Islet precursor cell (in vitro differentiated cells): ENCODE results near the gene UBTD1.
A peak's percentile ranks its signal among the peaks of the same experiment; 100 is the strongest.

Experiments used
- DNase-seq: peaks from one replicate; pipeline ENCODE4 v3.0.0-alpha.2; 2018

Gene UBTD1

DNA sequence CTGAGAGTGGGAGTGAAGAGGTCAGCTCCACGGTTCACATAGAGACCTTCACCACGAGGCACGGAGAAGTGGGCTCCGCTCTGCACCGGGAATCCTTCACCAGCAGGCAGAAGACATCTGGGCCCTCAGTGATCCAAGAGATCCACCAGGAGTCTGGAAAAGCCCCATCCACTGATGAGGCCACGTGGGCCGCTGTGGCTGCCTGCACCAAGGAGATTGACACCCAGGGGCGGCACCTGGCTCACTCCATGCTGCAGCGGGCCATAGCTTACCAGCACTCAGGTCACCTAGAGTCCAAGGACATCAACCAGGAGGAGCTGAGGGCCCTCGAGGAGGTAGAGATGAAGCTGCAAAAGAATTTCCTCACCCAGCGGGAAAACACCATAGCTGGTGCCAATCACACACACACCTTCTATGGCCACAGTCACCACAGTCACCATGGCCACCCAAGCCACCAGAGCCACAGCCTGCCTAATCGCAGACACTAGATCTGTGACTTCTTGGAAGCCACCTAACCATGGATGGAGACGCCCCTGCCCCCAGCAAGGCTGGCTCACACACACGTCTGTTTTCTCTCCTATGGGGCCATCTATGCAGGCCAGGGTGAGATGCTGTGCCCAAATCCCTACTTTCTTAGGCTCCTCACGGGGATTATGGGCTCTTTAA lies 91.5 kb downstream of the UBTD1 start:
- no peak for DNase-seq

DNA sequence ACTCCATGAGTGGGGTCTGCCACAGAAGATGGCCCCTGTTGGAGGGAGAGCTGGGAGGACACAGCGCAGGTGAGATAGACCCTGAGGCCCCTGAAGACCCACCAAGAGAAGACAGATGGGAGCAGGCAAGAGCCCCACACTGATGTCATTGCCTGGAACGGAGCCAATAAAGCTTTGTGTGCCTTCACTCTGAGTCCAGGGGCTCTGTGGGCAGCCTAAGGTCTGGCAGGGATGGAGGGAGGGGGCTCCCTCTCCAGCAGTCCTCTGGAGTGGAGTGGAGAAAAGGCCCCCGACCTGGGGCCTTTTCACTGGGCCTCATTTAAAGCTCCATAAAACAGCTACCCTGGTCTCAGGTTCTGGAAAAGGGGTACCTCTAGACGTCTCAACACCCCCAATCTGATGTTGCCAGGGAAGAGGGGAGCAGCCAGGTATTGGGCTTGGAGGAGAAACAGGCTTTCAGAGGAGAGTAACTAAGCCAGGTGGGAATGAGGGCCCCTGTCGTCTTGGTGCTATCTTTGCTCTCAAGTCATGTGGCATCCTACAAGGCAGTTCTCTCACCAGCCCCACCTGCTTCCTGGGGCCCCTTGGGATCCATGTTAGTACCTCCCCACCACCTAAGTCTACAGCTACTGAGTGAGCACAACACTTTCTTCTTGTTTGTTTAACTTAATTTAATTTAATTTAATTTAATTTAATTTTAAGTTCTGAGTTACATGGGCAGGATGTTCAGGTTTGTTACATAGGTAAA lies 92.2 kb downstream of the UBTD1 start:
- no peak for DNase-seq

DNA sequence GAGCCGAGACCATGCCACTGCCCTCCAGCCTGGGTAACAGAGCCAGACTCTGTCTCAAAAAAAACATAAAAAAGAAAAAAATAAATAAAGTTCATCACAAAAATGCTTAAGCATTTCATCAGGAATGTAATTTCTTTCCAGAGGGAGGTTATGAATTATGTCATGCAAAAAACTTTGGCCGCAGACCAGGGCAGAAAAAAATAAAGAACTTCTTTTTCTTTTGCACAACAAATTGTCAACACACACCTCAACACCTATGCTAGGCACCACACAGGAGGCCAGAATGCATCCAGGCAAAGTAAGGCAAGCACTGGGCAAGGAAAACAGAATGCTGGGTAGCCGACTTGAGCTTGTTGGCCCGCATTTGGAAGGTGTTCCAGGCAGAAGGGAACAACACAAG lies 94.7 kb downstream of the UBTD1 start:
- no peak for DNase-seq

DNA sequence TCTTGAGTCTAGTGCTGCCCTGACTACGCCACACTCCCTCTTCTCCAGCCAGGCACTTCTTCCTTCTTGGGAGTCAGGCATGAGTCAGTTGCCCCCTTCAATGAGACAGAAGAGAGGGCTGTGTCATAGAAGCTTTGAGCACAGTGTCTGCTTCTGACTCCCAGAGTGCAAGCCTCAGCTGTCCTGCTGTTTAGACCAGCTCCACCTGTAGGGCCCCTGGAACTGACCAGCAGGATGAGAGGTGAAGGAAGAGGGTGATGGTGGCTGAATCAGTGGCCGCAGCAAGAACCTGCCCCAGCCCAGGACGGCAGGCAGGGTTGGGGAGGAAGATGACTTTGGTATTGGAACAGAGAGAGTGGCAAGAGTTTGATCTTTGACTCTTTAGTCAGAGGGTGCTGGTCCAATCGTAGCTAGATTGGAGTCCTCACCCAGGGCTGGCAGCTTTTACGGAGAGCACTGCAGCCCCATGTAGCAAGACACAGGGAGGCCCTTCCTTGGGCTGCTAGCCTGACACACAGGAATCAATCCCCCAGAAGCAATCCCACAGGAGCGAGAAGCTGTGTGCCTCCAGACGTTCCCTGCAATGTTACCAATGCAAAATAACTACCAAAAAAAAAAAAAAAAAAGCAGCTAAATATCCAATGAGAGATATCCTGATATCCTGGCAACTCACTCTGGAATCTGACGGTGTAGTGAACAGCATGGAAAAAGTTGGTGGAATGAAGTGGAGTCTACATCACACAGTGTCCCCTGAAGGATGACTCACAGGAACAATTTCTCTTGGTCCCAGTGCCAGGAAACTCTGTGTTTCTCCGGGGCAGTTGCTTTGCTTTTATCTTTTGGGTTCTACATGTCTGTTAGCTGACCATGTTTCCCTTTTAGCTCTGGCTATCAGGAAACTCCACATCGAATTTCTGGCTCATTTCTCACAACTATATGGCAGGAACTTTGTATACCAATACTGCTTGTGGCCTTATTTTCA lies 97.7 kb downstream of the UBTD1 start:
- peak; percentile 84 for DNase-seq

DNA sequence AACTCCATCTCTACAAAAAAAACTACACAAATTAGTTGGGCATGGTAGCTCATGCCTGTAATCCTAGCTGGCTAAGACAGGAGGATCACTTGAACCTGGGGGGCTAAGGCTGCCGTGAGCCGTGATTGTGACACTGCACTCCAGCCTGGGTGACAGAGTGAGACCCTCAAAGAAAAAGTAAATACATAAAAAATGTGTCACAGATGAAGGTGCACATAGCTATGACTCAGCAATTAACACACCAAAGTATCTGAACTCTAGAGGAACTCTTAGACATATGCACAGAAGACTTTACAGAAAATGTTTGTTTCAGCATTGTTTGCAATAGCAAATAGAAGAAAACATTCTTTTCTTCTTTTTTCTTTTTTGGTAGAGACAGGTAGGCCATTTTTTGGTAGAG lies 99.1 kb downstream of the UBTD1 start:
- DNase-seq: no peak

DNA sequence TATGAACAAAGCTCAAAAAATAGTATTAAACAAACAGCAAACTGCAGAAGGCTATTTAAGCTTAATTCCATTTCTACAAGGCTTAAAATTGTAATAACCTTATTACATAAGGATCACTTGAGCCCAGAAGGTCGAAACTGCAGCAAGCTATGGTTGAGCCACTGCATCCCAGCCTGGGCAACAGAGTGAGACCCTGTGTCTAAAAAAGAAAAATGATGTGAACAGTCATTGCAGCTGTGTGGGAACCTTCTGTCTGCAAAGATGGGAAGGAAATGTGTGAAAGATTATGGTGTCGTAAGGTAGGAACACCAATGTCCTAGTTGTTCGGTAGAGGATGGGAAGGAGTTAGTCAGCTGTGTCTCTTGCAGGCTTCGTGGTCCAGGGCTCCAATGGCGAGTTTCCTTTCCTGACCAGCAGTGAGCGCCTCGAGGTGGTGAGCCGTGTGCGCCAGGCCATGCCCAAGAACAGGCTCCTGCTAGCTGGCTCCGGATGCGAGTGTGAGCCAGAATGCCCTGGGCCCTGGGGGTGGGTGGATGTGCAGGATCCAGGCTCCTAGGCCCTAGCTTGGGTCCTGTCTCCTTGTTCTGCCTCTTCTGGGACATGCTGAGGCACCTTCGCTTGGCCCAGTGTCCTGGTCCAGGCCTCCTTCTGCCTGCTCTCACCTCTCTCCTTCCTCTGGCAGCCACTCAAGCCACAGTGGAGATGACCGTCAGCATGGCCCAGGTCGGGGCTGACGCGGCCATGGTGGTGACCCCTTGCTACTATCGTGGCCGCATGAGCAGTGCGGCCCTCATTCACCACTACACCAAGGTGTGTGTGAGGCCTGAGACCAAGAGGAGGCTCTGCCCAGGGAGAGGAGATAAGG lies 99.9 kb downstream of the UBTD1 start:
- DNase-seq: no peak

DNA sequence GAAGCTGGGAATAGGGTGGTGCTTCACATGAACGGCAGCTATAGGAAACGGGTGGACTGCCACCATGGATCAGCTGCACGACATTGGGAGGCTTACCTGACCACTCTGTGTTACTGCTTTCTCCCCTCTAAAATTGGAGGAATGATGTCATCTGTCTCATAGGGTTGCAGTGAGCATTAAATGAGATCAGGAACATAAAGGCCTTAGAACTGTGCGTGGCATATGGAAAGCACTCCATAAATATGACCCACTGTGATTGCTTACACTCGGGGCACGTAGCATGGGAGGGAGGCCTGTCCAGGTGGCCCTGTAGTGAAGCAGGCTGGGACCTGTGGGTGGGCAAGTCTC lies 100.5 kb downstream of the UBTD1 start:
- DNase-seq: no peak

DNA sequence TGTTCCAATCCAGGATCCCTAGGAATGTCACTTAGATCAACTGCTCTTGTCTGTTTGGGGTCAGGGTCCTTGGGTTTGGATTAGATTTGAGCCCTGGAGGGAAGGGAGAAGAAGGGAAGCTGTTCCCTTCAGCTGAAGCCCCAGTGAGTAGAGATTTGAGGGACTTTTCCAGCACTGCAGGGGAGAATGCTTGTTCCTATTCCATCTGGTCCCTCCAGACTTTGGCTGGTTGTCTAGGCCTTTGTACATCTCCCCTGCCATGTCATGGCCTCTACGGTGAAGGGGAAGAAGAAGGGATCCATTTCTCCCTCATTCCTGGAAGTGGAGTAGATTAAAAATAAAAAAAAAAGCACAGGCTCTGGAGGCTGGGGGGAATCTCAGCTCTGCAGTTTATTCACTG lies 101.9 kb downstream of the UBTD1 start:
- DNase-seq: no peak

DNA sequence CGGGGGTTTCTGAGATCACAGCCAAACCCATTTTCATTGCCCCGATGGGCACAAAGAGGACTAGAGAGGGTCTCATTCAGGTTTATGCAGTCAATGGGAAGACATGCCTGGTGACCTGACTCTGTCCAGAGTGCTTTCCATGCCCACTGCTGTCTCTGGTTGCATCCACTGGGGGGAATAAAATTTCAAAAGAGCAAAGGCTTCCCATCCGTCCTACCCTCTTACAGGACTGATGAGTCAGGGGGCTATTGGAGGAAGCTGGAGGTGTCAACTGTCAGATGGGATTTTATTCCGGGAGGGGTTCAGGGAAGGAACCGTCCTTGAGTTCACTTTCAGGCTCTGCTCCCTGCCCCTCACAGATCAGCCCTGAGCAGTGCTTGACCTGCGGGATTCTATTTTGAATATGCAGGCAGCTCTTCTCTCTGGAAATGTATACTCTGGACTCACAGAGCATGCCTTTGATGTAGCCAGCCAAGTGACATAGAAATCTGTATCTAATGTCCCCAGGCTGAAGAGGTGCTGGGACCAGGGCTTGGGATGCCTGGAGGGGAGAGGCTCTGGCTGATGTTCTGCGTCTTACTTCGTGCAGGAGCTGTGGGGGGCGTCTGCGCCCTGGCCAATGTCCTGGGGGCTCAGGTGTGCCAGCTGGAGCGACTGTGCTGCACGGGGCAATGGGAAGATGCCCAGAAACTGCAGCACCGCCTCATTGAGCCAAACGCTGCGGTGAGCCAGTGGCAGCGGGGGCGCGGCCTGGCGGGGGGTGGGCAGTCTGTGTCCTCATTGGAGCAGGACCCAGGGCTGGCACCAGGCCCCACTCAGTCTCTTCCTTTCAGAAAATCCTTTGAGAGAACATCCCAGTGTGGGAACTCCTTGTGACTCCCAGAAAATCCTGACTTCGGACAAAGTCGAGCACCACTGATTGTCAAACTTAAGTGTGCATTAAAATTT lies 102.8 kb downstream of the UBTD1 start:
- DNase-seq: no peak

DNA sequence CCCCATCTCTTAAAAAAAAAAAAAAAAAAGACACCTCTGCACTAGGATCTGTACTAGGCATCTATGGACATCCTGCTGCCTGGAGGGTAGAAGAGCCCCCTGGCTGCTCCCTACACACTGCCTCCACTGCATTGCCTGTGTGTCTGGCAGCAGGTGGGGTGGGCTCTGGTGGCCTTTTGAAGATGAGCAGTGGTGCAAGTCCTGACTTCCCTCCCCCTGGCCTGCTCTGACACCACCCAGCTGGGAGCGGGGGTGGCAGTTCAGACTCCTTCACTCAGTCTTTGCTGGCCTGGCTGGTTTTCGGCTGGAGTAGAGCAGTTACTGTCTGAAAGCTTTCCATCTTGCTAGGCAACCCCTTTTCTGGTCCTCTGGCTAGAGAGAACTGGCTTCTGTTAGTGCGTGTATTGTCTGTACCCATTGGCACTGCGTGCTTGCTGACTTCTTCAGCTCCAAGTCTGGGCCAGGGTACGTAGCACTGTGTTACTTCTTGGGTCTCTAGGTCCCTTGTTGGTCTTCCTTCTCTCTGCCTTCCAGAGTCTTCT lies 108.4 kb downstream of the UBTD1 start:
- no peak for DNase-seq

DNA sequence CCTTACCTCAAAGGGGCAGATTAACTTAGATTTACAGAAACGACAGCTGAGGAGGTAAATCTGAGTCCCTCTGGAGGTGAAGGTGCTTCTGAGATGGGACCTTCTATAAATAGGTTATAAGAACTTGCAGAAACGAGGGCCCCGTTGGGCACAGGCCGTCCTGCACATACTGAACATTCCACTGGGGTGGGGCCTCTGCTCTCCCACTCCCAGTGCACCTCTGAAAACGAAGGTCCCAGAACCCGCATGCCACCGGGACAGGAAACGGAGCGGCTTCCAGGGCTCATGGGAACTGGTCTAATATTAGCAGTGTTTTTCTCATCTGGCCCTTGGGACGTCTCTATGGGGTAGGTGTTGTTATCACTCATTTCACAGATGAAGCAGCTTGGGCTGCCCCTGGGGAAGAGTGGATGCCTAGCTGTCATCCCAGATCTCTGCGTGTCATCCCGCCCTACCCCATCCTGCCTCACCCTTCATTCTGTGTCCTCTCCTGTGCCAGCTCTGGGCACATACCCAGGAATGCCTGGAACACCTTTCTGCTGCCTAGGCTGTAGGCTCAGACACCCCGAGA lies 110.4 kb downstream of the UBTD1 start:
- no peak for DNase-seq

DNA sequence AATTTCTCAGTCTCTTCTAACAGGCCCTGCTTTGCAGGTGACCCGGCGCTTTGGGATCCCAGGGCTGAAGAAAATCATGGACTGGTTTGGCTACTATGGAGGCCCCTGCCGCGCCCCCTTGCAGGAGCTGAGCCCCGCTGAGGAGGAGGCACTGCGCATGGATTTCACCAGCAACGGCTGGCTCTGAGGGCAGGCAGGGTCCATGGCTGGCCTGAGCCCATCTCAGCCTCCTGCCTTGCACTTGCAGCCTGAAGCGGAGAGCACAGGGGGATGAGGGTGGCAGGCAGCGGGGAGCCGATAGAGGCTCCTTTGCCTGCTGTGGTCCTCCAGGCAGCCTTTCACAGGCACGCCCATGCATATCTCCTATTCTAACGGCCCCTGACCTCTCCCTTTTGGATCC lies 112.7 kb downstream of the UBTD1 start:
- no peak for DNase-seq

DNA sequence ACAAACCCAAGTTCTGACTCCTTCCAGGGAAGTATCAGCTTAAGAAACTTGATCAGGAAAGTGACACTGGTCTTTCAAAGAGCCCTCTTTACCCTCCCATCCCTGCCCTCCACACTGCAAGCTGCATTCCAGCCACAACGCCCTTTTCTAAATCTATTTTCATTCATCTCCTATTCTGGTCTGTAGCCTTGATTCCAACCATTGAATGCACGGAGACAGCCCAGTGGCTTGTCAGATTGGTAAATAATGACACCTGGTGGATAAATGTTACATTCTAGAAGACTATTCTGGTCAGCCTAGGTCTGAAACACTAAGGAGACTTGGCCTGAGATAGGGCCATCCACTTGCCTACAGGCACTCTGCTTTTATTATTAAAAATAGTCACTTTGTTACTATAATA lies 113.7 kb downstream of the UBTD1 start:
- DNase-seq: peak; percentile 64

DNA sequence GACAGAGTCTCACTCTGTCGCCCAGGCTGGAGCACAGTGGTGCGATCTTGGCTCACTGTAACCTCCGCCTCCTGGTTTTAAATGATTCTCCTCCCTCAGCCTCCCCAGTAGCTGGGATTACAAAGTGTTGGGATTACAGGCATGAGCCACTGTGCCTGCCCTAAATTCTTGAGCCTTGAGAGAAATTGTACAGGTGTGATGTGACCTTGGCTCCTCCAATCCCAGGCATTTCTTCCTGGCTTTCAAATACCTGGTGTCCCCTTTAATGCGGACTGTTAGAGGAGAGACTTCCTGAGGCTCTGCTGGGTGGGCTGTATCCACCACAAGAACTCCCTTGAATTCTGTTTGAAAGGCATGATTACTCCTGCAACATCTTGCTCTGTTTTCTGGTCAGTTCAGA lies 119.6 kb downstream of the UBTD1 start:
- DNase-seq: no peak

DNA sequence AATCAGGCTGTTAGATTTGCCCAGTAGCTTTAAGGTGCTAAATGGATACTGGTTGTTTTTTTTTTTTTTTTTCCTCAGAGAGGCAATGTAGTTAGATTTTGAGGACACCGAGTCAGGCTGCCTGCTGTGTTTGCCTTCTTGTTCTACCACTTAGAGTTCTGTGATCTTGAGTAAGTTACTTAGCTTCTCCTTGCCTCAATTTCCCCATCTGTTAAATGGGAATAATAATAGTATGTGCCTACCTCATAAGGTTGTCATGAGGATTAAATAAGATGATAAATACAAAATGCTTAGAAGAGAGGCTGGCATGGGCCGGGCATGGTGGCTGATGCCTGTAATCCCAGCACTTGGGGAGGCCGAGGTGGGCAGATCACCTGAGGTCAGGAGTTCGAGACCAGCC lies 120.0 kb downstream of the UBTD1 start:
- DNase-seq: no peak
